OCI-LY3 (cell line): ENCODE measurements around the gene TOR1AIP1.

Source experiments
- CTCF ChIP-seq: fragments of 200-600, 300-600 bp; sonication (generic); IDR thresholded peaks from 2 replicates; pipeline ENCODE4 v1.5.1; 2014; ENCODE audit warnings: antibody characterized with exemption, low read length, low read depth
- EZH2phosphoT487 ChIP-seq: fragments of 200-600 bp; shearing (Covaris generic); IDR thresholded peaks from 2 replicates; pipeline ENCODE4 v1.6.1; 2018; ENCODE audit warnings: antibody characterized with exemption, mixed run types, low read depth

DNA sequence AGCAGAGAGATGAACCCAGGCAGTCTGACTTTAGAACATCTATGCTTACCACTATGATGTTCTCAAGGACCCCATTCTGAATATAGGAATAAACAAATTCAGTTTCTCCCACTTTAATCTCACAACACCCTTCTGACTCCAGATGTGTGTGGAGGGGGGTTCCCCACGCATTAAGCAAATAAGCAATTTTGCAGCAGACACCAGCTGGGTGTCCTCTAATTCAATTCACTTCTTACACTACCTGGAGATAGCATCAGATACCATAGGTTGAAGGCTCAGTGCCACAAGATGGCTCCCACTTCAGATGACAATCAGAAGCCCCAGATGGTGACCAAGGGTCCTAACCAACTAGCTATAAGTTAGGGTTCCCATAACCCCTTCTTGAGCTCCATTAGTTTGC is 42.2 kb downstream of the TOR1AIP1 start:
- TF ChIP-seq CTCF (no peak), EZH2phosphoT487 (no peak)
